ENCODE results near the gene COL13A1. TPM values are rescaled to one million over a fixed set of nuclear protein-coding genes. Genes with fewer than 3 reads are reported as not detected.

The COL13A1 gene
- polyA plus RNA-seq, 1 donor = 9.6 TPM

- no peaks in the 10 kb centered on the region for H3K27me3 ChIP-seq (ENCODE audit: control insufficient read depth, insufficient read depth, low read length)
- no peak overlapping the region for H3K27ac ChIP-seq (ENCODE audit: low read length)
- DNase-seq = no peak
- 100% methylated on average over 1 of the region's 1 CpG for WGBS (ENCODE audit: insufficient coverage, low lambda C conversion rate)
- H3K9me3 ChIP-seq (ENCODE audit: control insufficient read depth, low read depth, low read length) = no peaks in the 10 kb centered on the region
- no peak overlapping the region for H3K4me3 ChIP-seq (ENCODE audit: low read length)
- H3K36me3 ChIP-seq (ENCODE audit: control insufficient read depth, insufficient read depth, low read length) = no peaks in the 10 kb centered on the region
- peaks cover 21% of the 10 kb centered on the region for H3K4me1 ChIP-seq (ENCODE audit: control insufficient read depth, insufficient read depth, low read length)
Observed at GRCh38 chr10:69851306-69851705, 49.6 kb downstream of the COL13A1 start.

- WGBS (ENCODE audit: insufficient coverage, low lambda C conversion rate) = 20% methylated on average over 1 of the region's 7 CpGs
- H3K27me3 ChIP-seq (ENCODE audit: control insufficient read depth, insufficient read depth, low read length) = no peaks in the 10 kb centered on the region
- peaks cover 35% of the 10 kb centered on the region for H3K4me1 ChIP-seq (ENCODE audit: control insufficient read depth, insufficient read depth, low read length)
- DNase-seq = no peak
- H3K36me3 ChIP-seq (ENCODE audit: control insufficient read depth, insufficient read depth, low read length) = no peaks in the 10 kb centered on the region
- no peaks in the 10 kb centered on the region for H3K9me3 ChIP-seq (ENCODE audit: control insufficient read depth, low read depth, low read length)
- no peak overlapping the region for H3K4me3 ChIP-seq (ENCODE audit: low read length)
- H3K27ac ChIP-seq (ENCODE audit: low read length) = no peak overlapping the region
Observed at GRCh38 chr10:69853064-69853463, 51.4 kb downstream of the COL13A1 start.

GRCh38 chr10:69854511-69855345, 53.0 kb downstream of the COL13A1 start:
- peak; percentile 86 to 93 for DNase-seq
- WGBS (ENCODE audit: insufficient coverage, low lambda C conversion rate) = no CpG with 5 or more reads among the region's 10 CpGs

GRCh38 chr10:69855346-69856111, 53.8 kb downstream of the COL13A1 start:
- H3K36me3 ChIP-seq (ENCODE audit: control insufficient read depth, insufficient read depth, low read length) = no peaks in the 10 kb centered on the region
- peak; percentile 87 to 94 for DNase-seq
- H3K4me1 ChIP-seq (ENCODE audit: control insufficient read depth, insufficient read depth, low read length) = peaks cover 39% of the 10 kb centered on the region
- H3K9me3 ChIP-seq (ENCODE audit: control insufficient read depth, low read depth, low read length) = no peaks in the 10 kb centered on the region
- H3K27me3 ChIP-seq (ENCODE audit: control insufficient read depth, insufficient read depth, low read length) = no peaks in the 10 kb centered on the region
- H3K27ac ChIP-seq (ENCODE audit: low read length) = peak overlapping the region; percentile 83
- WGBS (ENCODE audit: insufficient coverage, low lambda C conversion rate) = 100% methylated on average over 1 of the region's 6 CpGs
- no peak overlapping the region for H3K4me3 ChIP-seq (ENCODE audit: low read length)

More at GRCh38 chr10:69854511-69855345, 53.0 kb downstream of the COL13A1 start:
- H3K4me3 ChIP-seq (ENCODE audit: low read length) = no peak overlapping the region
- peak overlapping the region; percentile 83 for H3K27ac ChIP-seq (ENCODE audit: low read length)
- no peaks in the 10 kb centered on the region for H3K36me3 ChIP-seq (ENCODE audit: control insufficient read depth, insufficient read depth, low read length)
- H3K27me3 ChIP-seq (ENCODE audit: control insufficient read depth, insufficient read depth, low read length) = no peaks in the 10 kb centered on the region
- H3K9me3 ChIP-seq (ENCODE audit: control insufficient read depth, low read depth, low read length) = no peaks in the 10 kb centered on the region
- H3K4me1 ChIP-seq (ENCODE audit: control insufficient read depth, insufficient read depth, low read length) = peaks cover 39% of the 10 kb centered on the region

- WGBS (ENCODE audit: insufficient coverage, low lambda C conversion rate) = no CpG with 5 or more reads among the region's 7 CpGs
- peak in 1 of 2 donors; percentile 71 for DNase-seq
- H3K4me3 ChIP-seq (ENCODE audit: low read length) = no peak overlapping the region
- no peaks in the 10 kb centered on the region for H3K9me3 ChIP-seq (ENCODE audit: control insufficient read depth, low read depth, low read length)
- H3K27ac ChIP-seq (ENCODE audit: low read length) = peak overlapping the region; percentile 83
- no peaks in the 10 kb centered on the region for H3K36me3 ChIP-seq (ENCODE audit: control insufficient read depth, insufficient read depth, low read length)
- no peaks in the 10 kb centered on the region for H3K27me3 ChIP-seq (ENCODE audit: control insufficient read depth, insufficient read depth, low read length)
- H3K4me1 ChIP-seq (ENCODE audit: control insufficient read depth, insufficient read depth, low read length) = peaks cover 47% of the 10 kb centered on the region
Observed at GRCh38 chr10:69856601-69857166, 55.0 kb downstream of the COL13A1 start.

GRCh38 chr10:69858201-69858600, 56.5 kb downstream of the COL13A1 start:
- Histone ChIP-seq H3K27me3 (ENCODE audit: control insufficient read depth, insufficient read depth, low read length) (no peaks in the 10 kb centered on the region), H3K36me3 (ENCODE audit: control insufficient read depth, insufficient read depth, low read length) (no peaks in the 10 kb centered on the region), H3K4me1 (ENCODE audit: control insufficient read depth, insufficient read depth, low read length) (peaks cover 52% of the 10 kb centered on the region), H3K27ac (ENCODE audit: low read length) (no peak overlapping the region), H3K9me3 (ENCODE audit: control insufficient read depth, low read depth, low read length) (no peaks in the 10 kb centered on the region), H3K4me3 (ENCODE audit: low read length) (no peak overlapping the region)
- WGBS (ENCODE audit: insufficient coverage, low lambda C conversion rate) = no CpG with 5 or more reads among the region's 1 CpG
- DNase-seq = no peak

- peaks cover 39% of the 10 kb centered on the region for H3K4me1 ChIP-seq (ENCODE audit: control insufficient read depth, insufficient read depth, low read length)
- no peaks in the 10 kb centered on the region for H3K9me3 ChIP-seq (ENCODE audit: control insufficient read depth, low read depth, low read length)
- no peak overlapping the region for H3K4me3 ChIP-seq (ENCODE audit: low read length)
- no peak for DNase-seq
- no peaks in the 10 kb centered on the region for H3K36me3 ChIP-seq (ENCODE audit: control insufficient read depth, insufficient read depth, low read length)
- no CpG with 5 or more reads among the region's 9 CpGs for WGBS (ENCODE audit: insufficient coverage, low lambda C conversion rate)
- H3K27me3 ChIP-seq (ENCODE audit: control insufficient read depth, insufficient read depth, low read length) = no peaks in the 10 kb centered on the region
- H3K27ac ChIP-seq (ENCODE audit: low read length) = no peak overlapping the region
Observed at GRCh38 chr10:69860271-69860670, 58.6 kb downstream of the COL13A1 start.

GRCh38 chr10:69861251-69862240, 59.8 kb downstream of the COL13A1 start:
- DNase-seq = peak; percentile 89 to 93
- Histone ChIP-seq H3K27me3 (ENCODE audit: control insufficient read depth, insufficient read depth, low read length) (no peaks in the 10 kb centered on the region), H3K36me3 (ENCODE audit: control insufficient read depth, insufficient read depth, low read length) (no peaks in the 10 kb centered on the region), H3K27ac (ENCODE audit: low read length) (peak overlapping the region; percentile 26), H3K4me1 (ENCODE audit: control insufficient read depth, insufficient read depth, low read length) (peaks cover 33% of the 10 kb centered on the region), H3K4me3 (ENCODE audit: low read length) (no peak overlapping the region), H3K9me3 (ENCODE audit: control insufficient read depth, low read depth, low read length) (no peaks in the 10 kb centered on the region)
- no CpG with 5 or more reads among the region's 7 CpGs for WGBS (ENCODE audit: insufficient coverage, low lambda C conversion rate)

- no peaks in the 10 kb centered on the region for H3K9me3 ChIP-seq (ENCODE audit: control insufficient read depth, low read depth, low read length)
- H3K36me3 ChIP-seq (ENCODE audit: control insufficient read depth, insufficient read depth, low read length) = no peaks in the 10 kb centered on the region
- no peak for DNase-seq
- H3K27ac ChIP-seq (ENCODE audit: low read length) = no peak overlapping the region
- no CpG with 5 or more reads among the region's 16 CpGs for WGBS (ENCODE audit: insufficient coverage, low lambda C conversion rate)
- no peaks in the 10 kb centered on the region for H3K27me3 ChIP-seq (ENCODE audit: control insufficient read depth, insufficient read depth, low read length)
- peaks cover 31% of the 10 kb centered on the region for H3K4me1 ChIP-seq (ENCODE audit: control insufficient read depth, insufficient read depth, low read length)
- H3K4me3 ChIP-seq (ENCODE audit: low read length) = no peak overlapping the region
Observed at GRCh38 chr10:69862882-69863530, 61.3 kb downstream of the COL13A1 start.

Measured in large intestine (tissue), 3 donors.